Measurements from ENCODE around the gene BLMH. TPM values are rescaled to one million over a fixed set of nuclear protein-coding genes. Genes with fewer than 3 reads are reported as not detected.

BLMH gene
- total RNA-seq, 1 donor, result 29.0 TPM

- Histone ChIP-seq H3K4me3 (ENCODE audit: low read length) (no peak overlapping the region), H3K27me3 (ENCODE audit: insufficient read depth, low read length) (peaks cover 4% of the 10 kb centered on the region), H3K4me1 (ENCODE audit: insufficient read depth, low read length) (peaks cover 15% of the 10 kb centered on the region), H3K9me3 (ENCODE audit: low read depth, low read length) (no peaks in the 10 kb centered on the region)
Observed at GRCh38 chr17:30290077-30290476, 1.7 kb downstream of the BLMH start.

GRCh38 chr17:30279156-30279555 is 12.6 kb downstream of the BLMH start:
- Histone ChIP-seq H3K27me3 (ENCODE audit: insufficient read depth, low read length) (no peaks in the 10 kb centered on the region), H3K4me3 (ENCODE audit: low read length) (no peak overlapping the region), H3K4me1 (ENCODE audit: insufficient read depth, low read length) (no peaks in the 10 kb centered on the region), H3K9me3 (ENCODE audit: low read depth, low read length) (no peaks in the 10 kb centered on the region)

- H3K4me3 ChIP-seq (ENCODE audit: low read length), result no peak overlapping the region
- no peaks in the 10 kb centered on the region for H3K27me3 ChIP-seq (ENCODE audit: insufficient read depth, low read length)
- H3K4me1 ChIP-seq (ENCODE audit: insufficient read depth, low read length), result no peaks in the 10 kb centered on the region
- no peaks in the 10 kb centered on the region for H3K9me3 ChIP-seq (ENCODE audit: low read depth, low read length)
Observed at GRCh38 chr17:30278032-30278431, 13.7 kb downstream of the BLMH start.

GRCh38 chr17:30275911-30276310 is 15.8 kb downstream of the BLMH start:
- no peak overlapping the region for H3K4me3 ChIP-seq (ENCODE audit: low read length)
- H3K9me3 ChIP-seq (ENCODE audit: low read depth, low read length), result no peaks in the 10 kb centered on the region
- no peaks in the 10 kb centered on the region for H3K27me3 ChIP-seq (ENCODE audit: insufficient read depth, low read length)
- H3K4me1 ChIP-seq (ENCODE audit: insufficient read depth, low read length), result no peaks in the 10 kb centered on the region

GRCh38 chr17:30274887-30275286 is 16.9 kb downstream of the BLMH start:
- Histone ChIP-seq H3K4me1 (ENCODE audit: insufficient read depth, low read length) (no peaks in the 10 kb centered on the region), H3K27me3 (ENCODE audit: insufficient read depth, low read length) (no peaks in the 10 kb centered on the region), H3K9me3 (ENCODE audit: low read depth, low read length) (no peaks in the 10 kb centered on the region), H3K4me3 (ENCODE audit: low read length) (no peak overlapping the region)

GRCh38 chr17:30273373-30273772 is 18.4 kb downstream of the BLMH start:
- Histone ChIP-seq H3K9me3 (ENCODE audit: low read depth, low read length) (no peaks in the 10 kb centered on the region), H3K4me1 (ENCODE audit: insufficient read depth, low read length) (no peaks in the 10 kb centered on the region), H3K27me3 (ENCODE audit: insufficient read depth, low read length) (no peaks in the 10 kb centered on the region), H3K4me3 (ENCODE audit: low read length) (no peak overlapping the region)

- Histone ChIP-seq H3K4me1 (ENCODE audit: insufficient read depth, low read length) (no peaks in the 10 kb centered on the region), H3K27me3 (ENCODE audit: insufficient read depth, low read length) (no peaks in the 10 kb centered on the region), H3K4me3 (ENCODE audit: low read length) (no peak overlapping the region), H3K9me3 (ENCODE audit: low read depth, low read length) (no peaks in the 10 kb centered on the region)
Observed at GRCh38 chr17:30271102-30271501, 20.6 kb downstream of the BLMH start.

GRCh38 chr17:30267625-30268024 is 24.1 kb downstream of the BLMH start:
- Histone ChIP-seq H3K27me3 (ENCODE audit: insufficient read depth, low read length) (no peaks in the 10 kb centered on the region), H3K4me3 (ENCODE audit: low read length) (no peak overlapping the region), H3K9me3 (ENCODE audit: low read depth, low read length) (no peaks in the 10 kb centered on the region), H3K4me1 (ENCODE audit: insufficient read depth, low read length) (no peaks in the 10 kb centered on the region)

GRCh38 chr17:30263552-30264333 is 28.0 kb downstream of the BLMH start:
- Histone ChIP-seq H3K4me3 (ENCODE audit: low read length) (no peak overlapping the region), H3K4me1 (ENCODE audit: insufficient read depth, low read length) (no peaks in the 10 kb centered on the region)

GRCh38 chr17:30256756-30257506 is 34.8 kb downstream of the BLMH start:
- no peaks in the 10 kb centered on the region for H3K4me1 ChIP-seq (ENCODE audit: insufficient read depth, low read length)
- H3K4me3 ChIP-seq (ENCODE audit: low read length), result no peak overlapping the region
- H3K27me3 ChIP-seq (ENCODE audit: insufficient read depth, low read length), result no peaks in the 10 kb centered on the region
- H3K9me3 ChIP-seq (ENCODE audit: low read depth, low read length), result no peaks in the 10 kb centered on the region

More at GRCh38 chr17:30263552-30264333, 28.0 kb downstream of the BLMH start:
- Histone ChIP-seq H3K9me3 (ENCODE audit: low read depth, low read length) (no peaks in the 10 kb centered on the region), H3K27me3 (ENCODE audit: insufficient read depth, low read length) (no peaks in the 10 kb centered on the region)

- Histone ChIP-seq H3K9me3 (ENCODE audit: low read depth, low read length) (no peaks in the 10 kb centered on the region), H3K4me3 (ENCODE audit: low read length) (no peak overlapping the region), H3K27me3 (ENCODE audit: insufficient read depth, low read length) (no peaks in the 10 kb centered on the region), H3K4me1 (ENCODE audit: insufficient read depth, low read length) (no peaks in the 10 kb centered on the region)
Observed at GRCh38 chr17:30254150-30254549, 37.6 kb downstream of the BLMH start.

- Histone ChIP-seq H3K9me3 (ENCODE audit: low read depth, low read length) (no peaks in the 10 kb centered on the region), H3K27me3 (ENCODE audit: insufficient read depth, low read length) (no peaks in the 10 kb centered on the region), H3K4me3 (ENCODE audit: low read length) (no peak overlapping the region), H3K4me1 (ENCODE audit: insufficient read depth, low read length) (no peaks in the 10 kb centered on the region)
Observed at GRCh38 chr17:30253312-30253711, 38.4 kb downstream of the BLMH start.

GRCh38 chr17:30251931-30252330 is 39.8 kb downstream of the BLMH start:
- H3K27me3 ChIP-seq (ENCODE audit: insufficient read depth, low read length), result no peaks in the 10 kb centered on the region
- no peaks in the 10 kb centered on the region for H3K9me3 ChIP-seq (ENCODE audit: low read depth, low read length)
- no peak overlapping the region for H3K4me3 ChIP-seq (ENCODE audit: low read length)
- no peaks in the 10 kb centered on the region for H3K4me1 ChIP-seq (ENCODE audit: insufficient read depth, low read length)

- Histone ChIP-seq H3K4me3 (ENCODE audit: low read length) (no peak overlapping the region), H3K27me3 (ENCODE audit: insufficient read depth, low read length) (no peaks in the 10 kb centered on the region), H3K4me1 (ENCODE audit: insufficient read depth, low read length) (no peaks in the 10 kb centered on the region), H3K9me3 (ENCODE audit: low read depth, low read length) (no peaks in the 10 kb centered on the region)
Observed at GRCh38 chr17:30249460-30249859, 42.3 kb downstream of the BLMH start.

- H3K4me3 ChIP-seq (ENCODE audit: low read length), result no peak overlapping the region
- H3K4me1 ChIP-seq (ENCODE audit: insufficient read depth, low read length), result no peaks in the 10 kb centered on the region
- no peaks in the 10 kb centered on the region for H3K9me3 ChIP-seq (ENCODE audit: low read depth, low read length)
- H3K27me3 ChIP-seq (ENCODE audit: insufficient read depth, low read length), result no peaks in the 10 kb centered on the region
Observed at GRCh38 chr17:30248786-30249185, 43.0 kb downstream of the BLMH start.

- H3K9me3 ChIP-seq (ENCODE audit: low read depth, low read length), result no peaks in the 10 kb centered on the region
- no peaks in the 10 kb centered on the region for H3K4me1 ChIP-seq (ENCODE audit: insufficient read depth, low read length)
- no peaks in the 10 kb centered on the region for H3K27me3 ChIP-seq (ENCODE audit: insufficient read depth, low read length)
- no peak overlapping the region for H3K4me3 ChIP-seq (ENCODE audit: low read length)
Observed at GRCh38 chr17:30246460-30246859, 45.3 kb downstream of the BLMH start.

All from mononuclear cell (primary cell).